ENCODE data around the gene ZNF70. TPM values are rescaled to one million over a fixed set of nuclear protein-coding genes. Genes with fewer than 3 reads are reported as not detected.

ZNF70 gene
- total RNA-seq, 2 donors from 2014 or later: 8.4 to 13.8 TPM

GRCh38 chr22:23782703-23783102, 31.8 kb upstream of the ZNF70 start:
- Histone ChIP-seq H3K27ac (no peak overlapping the region), H3K36me3 (no peaks in the 10 kb centered on the region), H3K4me1 (ENCODE audit: control insufficient read depth in 1 of 2, low read depth in 2 of 2) (peaks cover 7 to 12% of the 10 kb centered on the region in 2 donors), H3K27me3 (replicated peaks; ENCODE audit: insufficient read depth) (no peaks in the 10 kb centered on the region), H3K4me3 (no peak overlapping the region), H3K9me3 (no peaks in the 10 kb centered on the region)
- DNase-seq (ENCODE audit: low spot score) (no peak), ATAC-seq (ENCODE audit: insufficient number of reproducible peaks, low FRiP score, low read depth) (no peak)
- TF ChIP-seq, protein P1, sequence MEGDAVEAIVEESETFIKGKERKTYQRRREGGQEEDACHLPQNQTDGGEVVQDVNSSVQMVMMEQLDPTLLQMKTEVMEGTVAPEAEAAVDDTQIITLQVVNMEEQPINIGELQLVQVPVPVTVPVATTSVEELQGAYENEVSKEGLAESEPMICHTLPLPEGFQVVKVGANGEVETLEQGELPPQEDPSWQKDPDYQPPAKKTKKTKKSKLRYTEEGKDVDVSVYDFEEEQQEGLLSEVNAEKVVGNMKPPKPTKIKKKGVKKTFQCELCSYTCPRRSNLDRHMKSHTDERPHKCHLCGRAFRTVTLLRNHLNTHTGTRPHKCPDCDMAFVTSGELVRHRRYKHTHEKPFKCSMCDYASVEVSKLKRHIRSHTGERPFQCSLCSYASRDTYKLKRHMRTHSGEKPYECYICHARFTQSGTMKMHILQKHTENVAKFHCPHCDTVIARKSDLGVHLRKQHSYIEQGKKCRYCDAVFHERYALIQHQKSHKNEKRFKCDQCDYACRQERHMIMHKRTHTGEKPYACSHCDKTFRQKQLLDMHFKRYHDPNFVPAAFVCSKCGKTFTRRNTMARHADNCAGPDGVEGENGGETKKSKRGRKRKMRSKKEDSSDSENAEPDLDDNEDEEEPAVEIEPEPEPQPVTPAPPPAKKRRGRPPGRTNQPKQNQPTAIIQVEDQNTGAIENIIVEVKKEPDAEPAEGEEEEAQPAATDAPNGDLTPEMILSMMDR (IDR thresholded peaks at IDR 0.05): no peak

- TF ChIP-seq, protein P1 (IDR thresholded peaks at IDR 0.05): no peak
- no peaks in the 10 kb centered on the region for H3K27me3 ChIP-seq (replicated peaks; ENCODE audit: insufficient read depth)
- ATAC-seq (ENCODE audit: insufficient number of reproducible peaks, low FRiP score, low read depth) (no peak), DNase-seq (ENCODE audit: low spot score) (no peak)
- H3K9me3 ChIP-seq: no peaks in the 10 kb centered on the region
- H3K36me3 ChIP-seq: no peaks in the 10 kb centered on the region
- H3K4me1 ChIP-seq (ENCODE audit: control insufficient read depth in 1 of 2, low read depth in 2 of 2): peaks cover 5 to 10% of the 10 kb centered on the region in 2 donors
- H3K4me3 ChIP-seq: no peak overlapping the region
- no peak overlapping the region for H3K27ac ChIP-seq
Measured at GRCh38 chr22:23782252-23782651, 31.3 kb upstream of the ZNF70 start.

DNA sequence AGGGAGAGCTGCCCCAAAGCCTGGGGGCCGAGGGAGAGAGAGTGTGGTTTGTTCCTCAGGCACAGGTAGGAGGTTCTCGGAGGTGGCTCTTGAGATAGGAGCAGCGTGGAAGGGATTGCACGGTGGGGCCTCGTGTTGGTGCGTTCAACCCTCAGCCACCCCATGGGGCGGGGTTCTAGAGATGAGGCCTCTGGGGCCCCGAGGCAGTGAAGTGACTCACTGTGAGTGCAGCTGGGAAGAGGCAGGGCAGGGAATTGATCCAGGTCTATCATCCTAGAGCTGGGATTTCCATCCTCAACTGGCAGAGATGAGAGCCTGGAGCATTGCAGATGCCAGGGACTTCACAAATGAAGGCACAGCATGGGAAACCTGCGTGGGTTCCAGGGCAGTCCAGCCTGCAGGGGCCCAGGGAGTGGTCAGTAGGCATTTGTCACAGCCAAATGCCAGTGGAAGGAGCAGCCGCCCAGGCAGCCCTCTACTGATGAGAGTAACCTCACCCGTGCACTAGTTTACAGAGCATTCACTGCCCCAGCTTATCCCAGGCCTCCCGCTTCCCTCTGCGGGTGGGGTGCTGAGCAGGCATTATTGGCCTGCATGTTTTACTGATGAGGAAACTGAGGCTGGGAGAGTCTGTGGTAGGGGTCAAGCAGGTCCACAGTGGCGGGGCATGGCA, 30.7 kb upstream of the ZNF70 start:
- Histone ChIP-seq H3K4me1 (ENCODE audit: control insufficient read depth in 1 of 2, low read depth in 2 of 2) (peaks cover 5 to 10% of the 10 kb centered on the region in 2 donors), H3K36me3 (no peaks in the 10 kb centered on the region), H3K27ac (no peak overlapping the region), H3K9me3 (no peaks in the 10 kb centered on the region), H3K27me3 (replicated peaks; ENCODE audit: insufficient read depth) (no peaks in the 10 kb centered on the region), H3K4me3 (no peak overlapping the region)
- ATAC-seq (ENCODE audit: insufficient number of reproducible peaks, low FRiP score, low read depth): no peak
- no peak for DNase-seq (ENCODE audit: low spot score)
- TF ChIP-seq, protein P1 (IDR thresholded peaks at IDR 0.05): no peak

- Histone ChIP-seq H3K4me1 (ENCODE audit: control insufficient read depth in 1 of 2, low read depth in 2 of 2) (peaks cover under 1 to 5% of the 10 kb centered on the region in 2 donors), H3K27me3 (replicated peaks; ENCODE audit: insufficient read depth) (no peaks in the 10 kb centered on the region), H3K4me3 (no peak overlapping the region), H3K36me3 (no peaks in the 10 kb centered on the region), H3K9me3 (no peaks in the 10 kb centered on the region), H3K27ac (no peak overlapping the region)
- DNase-seq (ENCODE audit: low spot score) (no peak), ATAC-seq (ENCODE audit: insufficient number of reproducible peaks, low FRiP score, low read depth) (no peak)
- TF ChIP-seq, protein P1 (IDR thresholded peaks at IDR 0.05): no peak
Measured at GRCh38 chr22:23781065-23781464, 30.2 kb upstream of the ZNF70 start.

GRCh38 chr22:23780146-23780748, 29.3 kb upstream of the ZNF70 start:
- no peaks in the 10 kb centered on the region for H3K9me3 ChIP-seq
- no peaks in the 10 kb centered on the region for H3K36me3 ChIP-seq
- H3K27me3 ChIP-seq (replicated peaks; ENCODE audit: insufficient read depth): no peaks in the 10 kb centered on the region
- ATAC-seq (ENCODE audit: insufficient number of reproducible peaks, low FRiP score, low read depth) (no peak), DNase-seq (ENCODE audit: low spot score) (no peak)
- H3K4me3 ChIP-seq: no peak overlapping the region
- TF ChIP-seq, protein P1 (IDR thresholded peaks at IDR 0.05): no peak
- no peak overlapping the region for H3K27ac ChIP-seq
- no peaks in the 10 kb centered on the region for H3K4me1 ChIP-seq (ENCODE audit: control insufficient read depth in 1 of 2, low read depth in 2 of 2)
